ENCODE measurements around the gene FCRL5. TPM values are rescaled to one million over a fixed set of nuclear protein-coding genes. Genes with fewer than 3 reads are reported as not detected.

The FCRL5 gene
- total and polyA plus RNA-seq, 9 of the 15 experiments (the other 6 are each of a cell fraction or from before 2014, with no cell fraction given) = not detected

DNA sequence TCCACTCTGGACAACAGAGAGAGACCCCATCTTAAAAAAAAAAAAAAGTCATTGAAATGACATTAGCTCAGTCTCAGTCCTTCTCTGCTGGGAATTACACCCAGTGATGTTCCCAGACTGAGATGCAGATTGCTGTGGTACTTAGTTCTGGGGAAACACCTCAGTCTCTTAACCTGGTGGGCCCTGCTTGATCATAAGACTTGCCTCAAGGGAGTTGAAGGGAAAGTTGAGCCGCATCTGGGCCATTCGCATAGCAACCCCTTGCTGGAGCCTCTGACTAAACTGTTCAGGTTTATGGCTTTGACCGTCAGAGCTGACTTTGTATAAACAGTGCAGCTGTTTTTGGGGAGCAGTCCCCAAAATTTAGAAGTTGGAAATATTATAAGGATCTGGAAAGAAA, 32.2 kb upstream of the FCRL5 start:
- POLR2A ChIA-PET = no interaction called here

DNA sequence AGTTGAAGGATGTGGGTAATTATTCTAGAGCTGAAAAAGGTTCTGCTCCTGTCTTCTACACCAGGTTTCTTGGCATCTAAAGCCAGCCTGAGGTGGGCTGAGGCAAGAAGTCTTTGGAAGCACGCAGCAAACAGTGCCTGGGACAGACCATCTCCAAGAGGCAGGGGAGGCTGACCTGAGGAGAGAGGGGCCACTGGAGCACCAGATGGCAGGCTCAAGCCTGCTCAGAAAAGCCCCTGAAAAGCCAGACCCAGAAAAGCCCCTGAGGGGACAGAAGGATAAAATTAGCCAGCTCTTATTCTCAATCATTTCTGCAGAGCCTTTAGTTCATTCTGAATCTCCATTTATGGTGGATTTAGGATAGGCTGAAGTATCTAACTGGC, 28.5 kb upstream of the FCRL5 start:
- BruUV-seq (replicated peaks) = no TSS peak
- in situ Hi-C loops (cut with MboI) = no loop called here
- ATAC-seq = no peak

More for the DNA sequence above, 32.2 kb upstream of the FCRL5 start:
- DNase-seq (ENCODE audit: extremely low read depth in 1 of 4, low spot score in 3 of 4) = no peak
- Histone ChIP-seq H3K27me3 (ENCODE audit: control insufficient read depth in 2 of 2, insufficient read depth in 2 of 2, low read length in 2 of 2) (peaks cover 0 to 5% of the 10 kb centered on the region in 2 experiments; a peak in 2 of 5 replicates), H3K36me3 (ENCODE audit: control insufficient read depth, insufficient read depth, low read length) (no peaks in the 10 kb centered on the region), H3K4me2 (ENCODE audit: insufficient read depth, low read length) (no peak overlapping the region), H3K9ac (ENCODE audit: insufficient read depth in 1 of 2, low read depth in 2 of 2, low read length in 2 of 2) (no peak overlapping the region), H3K27ac (ENCODE audit: extremely low read depth, low read depth, low read length) (no peak overlapping the region), H3K9me1 (ENCODE audit: control insufficient read depth, insufficient read depth, low read length) (no peaks in the 10 kb centered on the region), H2AFZ (ENCODE audit: low read depth, low read length) (no peak overlapping the region), H4K20me1 (replicated peaks; ENCODE audit: control insufficient read depth, insufficient read depth, low read length) (0 out of 2 replicates have a peak, but pooled peaks cover 3% of the 10 kb centered on the region), H3K4me3 (no peak overlapping the region), H3K4me1 (replicated peaks in 1 of 2; ENCODE audit: control insufficient read depth in 2 of 2, insufficient read depth in 2 of 2, low read length in 2 of 2) (no peaks in the 10 kb centered on the region), H3K79me2 (ENCODE audit: control insufficient read depth, insufficient read depth, low read length) (no peaks in the 10 kb centered on the region), H3K9me3 (replicated peaks; ENCODE audit: control insufficient read depth, insufficient read depth, low read depth, low read length) (no peaks in the 10 kb centered on the region)
- no peak for FAIRE-seq
- CTCF ChIA-PET (ENCODE audit: low intra/inter-chr PET ratio) = interaction anchor here (0.6 kb wide), 1 partner anchor 675 kb away, joined by 3 read pairs; no protein-coding TSS in a partner anchor
- intact Hi-C loops (cut with micrococcal nuclease) (loop anchor here (10.0 kb wide), 1 partner anchor 110 kb away; no protein-coding TSS in a partner anchor), in situ Hi-C loops (cut with MboI) (no loop called here)
- 0% methylated on average over 3 of the region's 3 CpGs for WGBS (ENCODE audit: insufficient coverage, low coverage, missing lambda C conversion rate)
- BruUV-seq (replicated peaks) = no TSS peak
- TF ChIP-seq, protein P1, sequence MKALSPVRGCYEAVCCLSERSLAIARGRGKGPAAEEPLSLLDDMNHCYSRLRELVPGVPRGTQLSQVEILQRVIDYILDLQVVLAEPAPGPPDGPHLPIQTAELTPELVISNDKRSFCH (CRISPR knock-in tag; IDR thresholded peaks at IDR 0.05) = no peak
- TF ChIP-seq, protein P1 (tag; IDR thresholded peaks at IDR 0.05) = no peak
- TF ChIP-seq POLR2H (tag; IDR thresholded peaks at IDR 0.05; ENCODE audit: low read depth) (no peak), ZNF695 (CRISPR knock-in tag; IDR thresholded peaks at IDR 0.05) (no peak)
- ATAC-seq = no peak

More for the DNA sequence above, 28.5 kb upstream of the FCRL5 start:
- Histone ChIP-seq H4K20me1 (replicated peaks; ENCODE audit: control insufficient read depth, insufficient read depth, low read length) (0 out of 2 replicates have a peak, but pooled peaks cover 3% of the 10 kb centered on the region), H3K4me3 (no peak overlapping the region), H3K27ac (ENCODE audit: extremely low read depth, low read depth, low read length) (no peak overlapping the region), H3K9ac (ENCODE audit: insufficient read depth in 1 of 2, low read depth in 2 of 2, low read length in 2 of 2) (no peak overlapping the region), H3K9me1 (ENCODE audit: control insufficient read depth, insufficient read depth, low read length) (no peaks in the 10 kb centered on the region), H2AFZ (ENCODE audit: low read depth, low read length) (no peak overlapping the region), H3K27me3 (ENCODE audit: control insufficient read depth in 2 of 2, insufficient read depth in 2 of 2, low read length in 2 of 2) (peaks cover 0 to 5% of the 10 kb centered on the region in 2 experiments; a peak in 1 of 5 replicates), H3K4me1 (replicated peaks in 1 of 2; ENCODE audit: control insufficient read depth in 2 of 2, insufficient read depth in 2 of 2, low read length in 2 of 2) (no peaks in the 10 kb centered on the region), H3K9me3 (replicated peaks; ENCODE audit: control insufficient read depth, insufficient read depth, low read depth, low read length) (no peaks in the 10 kb centered on the region), H3K36me3 (ENCODE audit: control insufficient read depth, insufficient read depth, low read length) (no peaks in the 10 kb centered on the region), H3K4me2 (ENCODE audit: insufficient read depth, low read length) (no peak overlapping the region), H3K79me2 (ENCODE audit: control insufficient read depth, insufficient read depth, low read length) (no peaks in the 10 kb centered on the region)
- POLR2A ChIA-PET = interaction anchor here (0.8 kb wide), 1 partner anchor 17 kb away, joined by 5 read pairs; no protein-coding TSS in a partner anchor
- intact Hi-C loops (cut with micrococcal nuclease) = loop anchor here (1.0 to 10.0 kb wide), 2 partner anchors 45 to 114 kb away; no protein-coding TSS in a partner anchor
- no peak for DNase-seq (ENCODE audit: extremely low read depth in 1 of 4, low spot score in 3 of 4)
- 11% methylated on average over 1 of the region's 1 CpG for WGBS (ENCODE audit: insufficient coverage, low coverage, missing lambda C conversion rate)
- TF ChIP-seq ERF (CRISPR knock-in tag; IDR thresholded peaks at IDR 0.05) (no peak), ZNF584 (CRISPR knock-in tag; IDR thresholded peaks at IDR 0.05; ENCODE audit: low read depth) (no peak), HEY1 (CRISPR knock-in tag; IDR thresholded peaks at IDR 0.05; ENCODE audit: borderline replicate concordance) (no peak), ZNF764 (CRISPR knock-in tag; IDR thresholded peaks at IDR 0.05; ENCODE audit: low read depth) (no peak), ZNF76 (CRISPR knock-in tag; IDR thresholded peaks at IDR 0.05; ENCODE audit: borderline replicate concordance) (no peak), HDAC6 (IDR thresholded peaks at IDR 0.05; ENCODE audit: low read depth, low read length) (no peak), PHB (CRISPR knock-in tag; IDR thresholded peaks at IDR 0.05) (no peak), KHSRP (IDR thresholded peaks at IDR 0.05) (no peak), RFX5 (IDR thresholded peaks at IDR 0.05; ENCODE audit: low read depth, low read length) (no peak), RUNX1 (IDR thresholded peaks at IDR 0.05; ENCODE audit: low read depth) (no peak)
- TF ChIP-seq, protein P2, sequence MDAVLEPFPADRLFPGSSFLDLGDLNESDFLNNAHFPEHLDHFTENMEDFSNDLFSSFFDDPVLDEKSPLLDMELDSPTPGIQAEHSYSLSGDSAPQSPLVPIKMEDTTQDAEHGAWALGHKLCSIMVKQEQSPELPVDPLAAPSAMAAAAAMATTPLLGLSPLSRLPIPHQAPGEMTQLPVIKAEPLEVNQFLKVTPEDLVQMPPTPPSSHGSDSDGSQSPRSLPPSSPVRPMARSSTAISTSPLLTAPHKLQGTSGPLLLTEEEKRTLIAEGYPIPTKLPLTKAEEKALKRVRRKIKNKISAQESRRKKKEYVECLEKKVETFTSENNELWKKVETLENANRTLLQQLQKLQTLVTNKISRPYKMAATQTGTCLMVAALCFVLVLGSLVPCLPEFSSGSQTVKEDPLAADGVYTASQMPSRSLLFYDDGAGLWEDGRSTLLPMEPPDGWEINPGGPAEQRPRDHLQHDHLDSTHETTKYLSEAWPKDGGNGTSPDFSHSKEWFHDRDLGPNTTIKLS (IDR thresholded peaks at IDR 0.05; ENCODE audit: borderline replicate concordance, low read depth) = no peak
- no peak for FAIRE-seq
- CTCF ChIA-PET (ENCODE audit: low intra/inter-chr PET ratio) = no interaction called here

Measured in K562 (cell line).